ENCODE measurements around the gene NEK3. TPM values are rescaled to one million over a fixed set of nuclear protein-coding genes. Genes with fewer than 3 reads are reported as not detected.
"Not testable (repeated sequence)": the region's sequence is repeated elsewhere in the genome, so short reads cannot be mapped to it uniquely, and the experiment has no call there.

The NEK3 gene
- total RNA-seq, 1 donor from 2014 or later: 38.4 TPM

DNA sequence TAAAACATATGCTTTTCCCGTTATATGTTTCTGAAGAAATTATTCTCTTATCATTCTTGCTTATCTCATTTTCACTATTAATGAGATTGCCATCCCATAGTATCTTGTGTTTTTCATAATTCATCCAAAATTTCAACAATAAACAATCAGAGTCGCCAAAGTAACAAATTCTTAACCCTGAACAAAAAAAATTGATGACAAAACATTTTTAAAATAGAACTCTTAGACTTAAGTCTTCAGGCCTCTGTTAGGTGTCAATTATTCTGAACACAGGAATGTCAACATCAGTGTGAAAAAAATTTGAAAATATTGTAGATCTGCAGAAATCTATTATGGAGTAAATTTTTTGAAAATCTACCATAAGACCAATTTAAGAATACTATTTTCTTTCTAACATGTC lies 67.9 kb downstream of the NEK3 start:
- no peaks in the 10 kb centered on the region for H4K20me1 ChIP-seq (ENCODE audit: low read depth)
- Mint-ChIP-seq H3K27me3 (ENCODE audit: insufficient read depth, low read depth) (peaks cover 2% of the 10 kb centered on the region), H3K4me3 (no peak overlapping the region), H3K4me1 (no peaks in the 10 kb centered on the region), H3K36me3 (no peaks in the 10 kb centered on the region), H3K27ac (no peak overlapping the region), H3K9me3 (no peaks in the 10 kb centered on the region)
- H3K79me2 ChIP-seq (ENCODE audit: low read depth): no peaks in the 10 kb centered on the region
- no peaks in the 10 kb centered on the region for H3K9me3 ChIP-seq (ENCODE audit: low read depth)
- H3F3A ChIP-seq (ENCODE audit: low read depth): no peaks in the 10 kb centered on the region
- H3K4me1 ChIP-seq: no peaks in the 10 kb centered on the region
- no peaks in the 10 kb centered on the region for H3K27me3 ChIP-seq
- H3K4me3 ChIP-seq: no peak overlapping the region
- DNase-seq (ENCODE audit: low spot score): no peak
- H2AFZ ChIP-seq (replicated peaks): no peak overlapping the region
- no peak for TF ChIP-seq EZH2 (IDR thresholded peaks at IDR 0.05)
- TF ChIP-seq, protein P1, sequence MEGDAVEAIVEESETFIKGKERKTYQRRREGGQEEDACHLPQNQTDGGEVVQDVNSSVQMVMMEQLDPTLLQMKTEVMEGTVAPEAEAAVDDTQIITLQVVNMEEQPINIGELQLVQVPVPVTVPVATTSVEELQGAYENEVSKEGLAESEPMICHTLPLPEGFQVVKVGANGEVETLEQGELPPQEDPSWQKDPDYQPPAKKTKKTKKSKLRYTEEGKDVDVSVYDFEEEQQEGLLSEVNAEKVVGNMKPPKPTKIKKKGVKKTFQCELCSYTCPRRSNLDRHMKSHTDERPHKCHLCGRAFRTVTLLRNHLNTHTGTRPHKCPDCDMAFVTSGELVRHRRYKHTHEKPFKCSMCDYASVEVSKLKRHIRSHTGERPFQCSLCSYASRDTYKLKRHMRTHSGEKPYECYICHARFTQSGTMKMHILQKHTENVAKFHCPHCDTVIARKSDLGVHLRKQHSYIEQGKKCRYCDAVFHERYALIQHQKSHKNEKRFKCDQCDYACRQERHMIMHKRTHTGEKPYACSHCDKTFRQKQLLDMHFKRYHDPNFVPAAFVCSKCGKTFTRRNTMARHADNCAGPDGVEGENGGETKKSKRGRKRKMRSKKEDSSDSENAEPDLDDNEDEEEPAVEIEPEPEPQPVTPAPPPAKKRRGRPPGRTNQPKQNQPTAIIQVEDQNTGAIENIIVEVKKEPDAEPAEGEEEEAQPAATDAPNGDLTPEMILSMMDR (IDR thresholded peaks at IDR 0.05): no peak
- no peak for TF ChIP-seq EZH2phosphoT487 (IDR thresholded peaks at IDR 0.05)
- no peak overlapping the region for H3K4me2 ChIP-seq
- no peak overlapping the region for H3K27ac ChIP-seq
- H3K36me3 ChIP-seq: no peaks in the 10 kb centered on the region
- H3K9ac ChIP-seq: no peak overlapping the region

DNA sequence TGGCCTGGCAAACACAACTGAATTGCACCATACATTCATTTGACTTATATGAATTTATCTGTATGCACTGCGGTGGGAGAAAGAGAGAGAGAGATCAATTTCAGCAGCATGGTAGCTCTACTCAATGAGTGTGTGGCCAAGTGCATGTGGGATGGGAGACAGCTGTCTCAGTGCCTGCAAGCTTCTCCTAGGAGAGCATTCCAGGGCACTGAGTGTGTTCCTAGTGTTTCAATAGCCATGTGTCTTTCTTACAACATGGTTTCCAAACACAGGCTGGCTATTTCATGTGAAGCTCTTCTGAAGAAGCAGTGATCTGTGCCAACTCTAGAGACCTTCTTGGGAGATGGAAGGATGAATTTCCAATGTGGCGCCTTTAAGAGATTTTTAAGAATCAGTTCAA lies 74.0 kb downstream of the NEK3 start:
- Mint-ChIP-seq H3K9me3 (no peaks in the 10 kb centered on the region), H3K27me3 (ENCODE audit: insufficient read depth, low read depth) (peaks cover 3% of the 10 kb centered on the region), H3K27ac (no peak overlapping the region), H3K4me1 (no peaks in the 10 kb centered on the region), H3K36me3 (no peaks in the 10 kb centered on the region), H3K4me3 (no peak overlapping the region)
- H3K4me1 ChIP-seq: no peaks in the 10 kb centered on the region
- H3K27me3 ChIP-seq: no peaks in the 10 kb centered on the region
- no peak overlapping the region for H3K27ac ChIP-seq
- H3K4me3 ChIP-seq: no peak overlapping the region
- H4K20me1 ChIP-seq (ENCODE audit: low read depth): no peaks in the 10 kb centered on the region
- H3K9me3 ChIP-seq (ENCODE audit: low read depth): no peaks in the 10 kb centered on the region
- TF ChIP-seq, protein P1 (IDR thresholded peaks at IDR 0.05): no peak
- TF ChIP-seq EZH2phosphoT487 (IDR thresholded peaks at IDR 0.05) (no peak), EZH2 (IDR thresholded peaks at IDR 0.05) (no peak)
- no peaks in the 10 kb centered on the region for H3K36me3 ChIP-seq
- no peak overlapping the region for H3K4me2 ChIP-seq
- no peaks in the 10 kb centered on the region for H3F3A ChIP-seq (ENCODE audit: low read depth)
- DNase-seq (ENCODE audit: low spot score): no peak
- no peak overlapping the region for H2AFZ ChIP-seq (replicated peaks)
- no peak overlapping the region for H3K9ac ChIP-seq
- no peaks in the 10 kb centered on the region for H3K79me2 ChIP-seq (ENCODE audit: low read depth)

DNA sequence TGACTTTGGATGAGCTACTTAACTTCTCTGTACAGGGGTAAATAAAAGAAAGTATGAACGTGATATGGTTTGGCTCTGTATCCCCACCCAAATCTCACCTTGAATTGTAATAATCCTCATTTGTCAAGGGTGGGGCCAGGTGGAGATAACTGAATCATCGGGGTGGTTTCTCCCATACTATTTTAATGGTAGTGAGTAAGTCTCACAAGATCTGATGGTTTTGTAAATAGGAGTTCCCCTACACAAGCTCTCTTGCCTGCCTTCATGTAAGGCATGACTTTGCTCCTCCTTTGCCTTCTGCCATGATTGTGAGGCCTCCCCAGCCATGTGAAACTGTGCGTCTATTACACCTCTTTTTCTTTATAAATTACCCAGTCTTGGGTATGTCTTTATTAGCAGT lies 74.4 kb downstream of the NEK3 start:
- H3K9ac ChIP-seq; H3K4me2 ChIP-seq; H3K9me3 ChIP-seq (ENCODE audit: low read depth): not testable (repeated sequence)

More for the DNA sequence above, 74.4 kb downstream of the NEK3 start:
- not testable (repeated sequence) for H3F3A ChIP-seq (ENCODE audit: low read depth); H2AFZ ChIP-seq (replicated peaks); H3K4me3 Mint-ChIP-seq; H3K27me3 Mint-ChIP-seq (ENCODE audit: insufficient read depth, low read depth); H3K79me2 ChIP-seq (ENCODE audit: low read depth); H4K20me1 ChIP-seq (ENCODE audit: low read depth); H3K4me1 ChIP-seq; H3K36me3 ChIP-seq; DNase-seq (ENCODE audit: low spot score); H3K9me3 Mint-ChIP-seq; H3K27me3 ChIP-seq; H3K4me3 ChIP-seq; H3K36me3 Mint-ChIP-seq; H3K27ac ChIP-seq; H3K27ac Mint-ChIP-seq; H3K4me1 Mint-ChIP-seq

Other genes with a start within 250 kb of the NEK3 start
- gene ATP7B, start 148.1 kb downstream of the NEK3 start, total RNA-seq (ENCODE audit: low replicate concordance): 8.2 and 13.3 TPM in 2 replicates
- gene ALG11, start 147.2 kb downstream of the NEK3 start, total RNA-seq (ENCODE audit: low replicate concordance): 32.8 and 44.6 TPM in 2 replicates
- gene UTP14C, start 134.9 kb downstream of the NEK3 start, total RNA-seq (ENCODE audit: low replicate concordance): 22.8 and 29.1 TPM in 2 replicates
- gene NEK5, start 30.5 kb downstream of the NEK3 start, total RNA-seq (ENCODE audit: low replicate concordance): 0.09 and 0.28 TPM in 2 replicates
- 0.45 and 0.74 TPM in 2 replicates for gene THSD1, start 246.6 kb upstream of the NEK3 start, total RNA-seq (ENCODE audit: low replicate concordance)

All from neural progenitor cell (in vitro differentiated cells).